Neuronal stem cell (in vitro differentiated cells): Measurements from ENCODE around the gene VSIG10L2.

ENCODE experiments used
- DNase-seq: peaks from one replicate; pipeline ENCODE4 v3.0.0-alpha.2; 2013; ENCODE audit warnings: low spot score
- H2AFZ ChIP-seq: one replicate; pipeline ENCODE4 v1.6.1; 2013; ENCODE audit warnings: mild to moderate bottlenecking, low read length, inconsistent platforms
- H2AK5ac ChIP-seq: 2 replicates; pipeline ENCODE4 v1.6.1; 2013; ENCODE audit warnings: low read depth, mild to moderate bottlenecking, inconsistent platforms, low read length, moderate library complexity, mixed read lengths
- H2BK120ac ChIP-seq: 2 replicates; pipeline ENCODE4 v1.6.1; 2013; ENCODE audit warnings: low read depth, mild to moderate bottlenecking, inconsistent platforms, low read length, moderate library complexity, mixed read lengths
- H2BK12ac ChIP-seq: one replicate; pipeline ENCODE4 v1.6.1; 2013; ENCODE audit warnings: low read length, inconsistent platforms
- H2BK15ac ChIP-seq: 2 replicates; pipeline ENCODE4 v1.6.1; 2013; ENCODE audit warnings: mild to moderate bottlenecking, low read length, inconsistent platforms, mixed read lengths
- H2BK5ac ChIP-seq: one replicate; pipeline ENCODE4 v1.6.1; 2013; ENCODE audit warnings: inconsistent platforms, mild to moderate bottlenecking, low read length, moderate library complexity
- H3K14ac ChIP-seq: one replicate; pipeline ENCODE4 v1.6.1; 2013; ENCODE audit warnings: low read length, inconsistent platforms
- H3K18ac ChIP-seq: 2 replicates; pipeline ENCODE4 v1.6.1; 2013; ENCODE audit warnings: low read length, inconsistent platforms
- H3K23ac ChIP-seq: 2 replicates; pipeline ENCODE4 v1.6.1; 2013; ENCODE audit warnings: low read depth, mild to moderate bottlenecking, mixed read lengths, low read length, inconsistent platforms; ENCODE audit not compliant: poor library complexity
- H3K27ac ChIP-seq: replicated peaks from 3 replicates; pipeline ENCODE4 v1.5.1; 2013; ENCODE audit warnings: low read length, inconsistent platforms
- H3K27me3 ChIP-seq, 3 experiments: 2 replicates each; pipeline ENCODE4 v1.6.1; 2013; ENCODE audit warnings: low read length in 3 of 3, mild to moderate bottlenecking in 2 of 3, inconsistent platforms in 1 of 3, low read depth in 1 of 3, mixed read lengths in 1 of 3, moderate library complexity in 1 of 3; ENCODE audit not compliant: control insufficient read depth in 3 of 3, insufficient read depth in 3 of 3
- H3K36me3 ChIP-seq, 2 donors: replicated peaks in 1 of 2; 2 replicates each; pipeline ENCODE4 v1.6.1; 2013; ENCODE audit warnings: low read length in 2 of 2; ENCODE audit not compliant: control insufficient read depth in 2 of 2, insufficient read depth in 2 of 2
- H3K4ac ChIP-seq: 2 replicates; pipeline ENCODE4 v1.6.1; 2013; ENCODE audit warnings: inconsistent platforms, mild to moderate bottlenecking, low read length, moderate library complexity
- H3K4me1 ChIP-seq, 2 donors: 1 replicate in 1 of 2; 2 replicates in 1 of 2; pipeline ENCODE4 v1.6.1; 2013; ENCODE audit warnings: low read length in 2 of 2, low read depth in 1 of 2; ENCODE audit not compliant: control insufficient read depth in 2 of 2, insufficient read depth in 1 of 2
- H3K4me2 ChIP-seq: one replicate; pipeline ENCODE4 v1.6.1; 2013; ENCODE audit warnings: mild to moderate bottlenecking, low read length, inconsistent platforms; ENCODE audit not compliant: insufficient read depth, poor library complexity, severe bottlenecking
- H3K4me3 ChIP-seq, 2 donors: 2 replicates each; pipeline ENCODE4 v1.5.1; 2013; ENCODE audit warnings: low read length in 2 of 2, mild to moderate bottlenecking in 2 of 2, inconsistent platforms in 1 of 2, moderate library complexity in 1 of 2
- H3K79me1 ChIP-seq: one replicate; pipeline ENCODE4 v1.6.1; 2013; ENCODE audit warnings: low read depth, mild to moderate bottlenecking, inconsistent platforms, low read length, moderate library complexity
- H3K9ac ChIP-seq: one replicate; pipeline ENCODE4 v1.6.1; 2013; ENCODE audit warnings: mild to moderate bottlenecking, low read depth, low read length, inconsistent platforms; ENCODE audit not compliant: poor library complexity
- H3K9me3 ChIP-seq, 2 donors: replicated peaks in 1 of 2; 2 replicates each; pipeline versions ENCODE3 to v1.6.1; 2013; ENCODE audit warnings: low read length in 2 of 2, mild to moderate bottlenecking in 2 of 2, inconsistent platforms in 1 of 2, low read depth in 1 of 2, mixed read lengths in 1 of 2, moderate library complexity in 1 of 2; ENCODE audit not compliant: control insufficient read depth in 2 of 2, insufficient read depth in 1 of 2
- H4K8ac ChIP-seq: one replicate; pipeline ENCODE4 v1.6.1; 2013; ENCODE audit warnings: low read depth, mild to moderate bottlenecking, inconsistent platforms, low read length, moderate library complexity
- H4K91ac ChIP-seq: one replicate; pipeline ENCODE4 v1.6.1; 2013; ENCODE audit warnings: low read length, low read depth, mild to moderate bottlenecking, inconsistent platforms; ENCODE audit not compliant: poor library complexity
- WGBS, 2 donors: extraction: QIAGEN DNeasy Blood & Tissue Kit; methylation state at CpG; one replicate each; pipeline ENCODE4 v1.1.7; 2013; ENCODE audit warnings: missing lambda C conversion rate in 2 of 2, mixed read lengths in 1 of 2; ENCODE audit not compliant: insufficient read length in 2 of 2, insufficient replicate concordance in 1 of 2; ENCODE audit errors: extremely low coverage in 2 of 2; 5-methylcytosine and 5-hydroxymethylcytosine counted together

Gene VSIG10L2

DNA sequence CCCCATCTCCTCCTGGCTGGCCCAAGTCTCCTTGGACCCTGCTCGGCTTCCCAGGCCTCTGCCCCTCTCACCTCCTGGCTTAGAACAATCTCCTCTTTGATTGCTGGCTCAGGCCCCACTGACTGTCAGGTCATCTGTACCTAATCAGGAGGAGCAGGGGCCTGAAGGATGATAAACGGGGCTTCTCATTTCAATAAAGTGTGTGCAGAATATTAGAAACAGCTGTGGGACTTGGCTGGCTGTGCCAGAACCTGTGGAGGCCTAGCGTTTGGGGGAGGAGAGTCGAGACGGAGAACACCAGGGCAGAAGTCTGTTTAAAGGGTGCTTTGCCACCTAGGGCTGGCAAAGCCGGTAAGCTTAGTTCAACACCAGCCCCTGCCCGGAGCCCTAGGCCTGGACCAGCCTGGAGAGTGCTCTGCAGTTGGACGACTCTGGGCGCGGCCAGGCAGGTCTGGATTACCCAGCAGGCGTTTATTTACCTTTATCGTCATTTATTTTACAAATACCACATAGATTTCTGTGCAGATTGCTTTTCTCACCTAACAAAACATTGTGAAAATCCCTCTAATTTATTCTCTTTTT is 10.1 kb upstream of the VSIG10L2 start:
- no peak overlapping the region for H3K4me2 ChIP-seq
- H2AK5ac ChIP-seq = no peak overlapping the region
- peaks cover 0 to 2% of the 10 kb centered on the region in 2 donors for H3K9me3 ChIP-seq
- H3K4me3 ChIP-seq = no peak overlapping the region
- H3K23ac ChIP-seq = no peak overlapping the region
- H2BK120ac ChIP-seq = no peak overlapping the region
- H3K27ac ChIP-seq = no peak overlapping the region
- no peaks in the 10 kb centered on the region for H3K36me3 ChIP-seq
- DNase-seq = no peak
- no CpG with 5 or more reads among the region's 12 CpGs for WGBS, 2 donors
- no peak overlapping the region for H4K91ac ChIP-seq
- no peak overlapping the region for H3K14ac ChIP-seq
- H3K4me1 ChIP-seq = peaks cover 3 to 14% of the 10 kb centered on the region in 2 donors
- H3K4ac ChIP-seq = no peak overlapping the region
- H2BK15ac ChIP-seq = no peak overlapping the region
- H2BK5ac ChIP-seq = no peak overlapping the region
- no peak overlapping the region for H3K18ac ChIP-seq
- H4K8ac ChIP-seq = no peak overlapping the region
- peaks cover 0 to 13% (median 0%) of the 10 kb centered on the region in 3 experiments for H3K27me3 ChIP-seq
- no peak overlapping the region for H3K9ac ChIP-seq
- H3K79me1 ChIP-seq = no peaks in the 10 kb centered on the region
- no peak overlapping the region for H2AFZ ChIP-seq
- peak overlapping the region; percentile 1 for H2BK12ac ChIP-seq

DNA sequence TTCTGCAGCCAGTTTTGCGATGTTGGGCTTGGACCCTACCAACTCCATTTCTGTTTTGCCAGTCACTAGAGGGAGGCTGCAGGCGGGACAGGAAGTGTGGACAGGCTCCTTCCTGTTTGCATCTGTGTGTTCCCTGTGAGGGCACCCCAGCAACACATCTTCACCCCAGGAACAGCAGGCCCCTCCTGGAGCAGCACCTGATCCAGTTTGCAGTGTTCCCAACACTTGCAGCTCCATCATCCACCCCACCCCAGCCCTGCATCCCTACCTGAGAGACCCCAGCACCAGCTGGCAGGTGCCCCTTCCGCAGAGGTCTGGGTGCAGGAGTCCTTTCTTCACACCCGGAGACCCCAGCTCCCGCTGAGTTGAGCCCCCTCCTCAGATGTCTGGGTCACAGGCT is 7.4 kb upstream of the VSIG10L2 start:
- Histone ChIP-seq H4K91ac (no peak overlapping the region), H3K27me3 (peaks cover 0 to 4% (median 0%) of the 10 kb centered on the region in 3 experiments), H3K23ac (no peak overlapping the region), H2BK12ac (no peak overlapping the region), H3K4ac (no peak overlapping the region), H3K9me3 (peaks cover 0 to 2% of the 10 kb centered on the region in 2 donors), H3K9ac (no peak overlapping the region), H4K8ac (no peak overlapping the region), H3K36me3 (no peaks in the 10 kb centered on the region), H3K27ac (no peak overlapping the region), H2BK5ac (no peak overlapping the region), H2BK120ac (no peak overlapping the region), H3K79me1 (no peaks in the 10 kb centered on the region), H3K4me2 (no peak overlapping the region), H3K4me1 (peaks cover 3 to 13% of the 10 kb centered on the region in 2 donors), H2BK15ac (no peak overlapping the region), H3K14ac (no peak overlapping the region), H3K4me3 (no peak overlapping the region), H2AK5ac (no peak overlapping the region), H3K18ac (no peak overlapping the region), H2AFZ (peak overlapping the region; percentile 72)
- no CpG with 5 or more reads among the region's 5 CpGs for WGBS, 2 donors
- DNase-seq = no peak

DNA sequence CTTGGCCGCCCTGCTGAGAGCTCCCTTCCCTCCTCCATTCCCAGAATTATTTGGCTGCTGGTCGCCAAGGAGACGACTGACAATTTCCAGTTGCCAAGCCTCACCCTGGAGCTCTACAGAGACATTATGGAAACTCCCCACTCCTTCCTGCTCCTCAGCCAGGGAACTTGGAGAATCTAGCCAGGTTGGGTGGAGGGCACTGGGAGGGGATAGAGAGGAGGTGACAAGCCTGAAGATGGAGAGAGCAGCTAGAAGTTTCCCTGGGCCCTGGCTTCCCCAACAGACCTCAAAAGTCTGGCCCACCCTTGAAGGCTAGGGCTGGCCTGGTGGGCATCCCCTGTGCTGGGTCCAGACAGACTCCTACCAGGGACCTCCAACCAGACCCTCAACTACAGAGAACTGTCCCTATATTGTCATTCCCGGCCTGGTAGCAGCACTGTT is 6.7 kb upstream of the VSIG10L2 start:
- Histone ChIP-seq H3K79me1 (no peaks in the 10 kb centered on the region), H3K27ac (no peak overlapping the region), H3K9me3 (peaks cover 0 to 2% of the 10 kb centered on the region in 2 donors), H2AFZ (peak overlapping the region; percentile 9), H3K18ac (no peak overlapping the region), H2BK12ac (no peak overlapping the region), H4K8ac (no peak overlapping the region), H3K23ac (no peak overlapping the region), H2AK5ac (no peak overlapping the region), H3K4me2 (no peak overlapping the region), H3K4me3 (no peak overlapping the region), H3K14ac (no peak overlapping the region), H3K9ac (no peak overlapping the region), H3K4ac (no peak overlapping the region), H2BK120ac (no peak overlapping the region), H3K27me3 (peaks cover 0 to 4% (median 0%) of the 10 kb centered on the region in 3 experiments), H2BK15ac (no peak overlapping the region), H2BK5ac (no peak overlapping the region), H3K4me1 (peaks cover 3 to 13% of the 10 kb centered on the region in 2 donors), H4K91ac (no peak overlapping the region), H3K36me3 (no peaks in the 10 kb centered on the region)
- WGBS, 2 donors = no CpG with 5 or more reads among the region's 4 CpGs
- no peak for DNase-seq

DNA sequence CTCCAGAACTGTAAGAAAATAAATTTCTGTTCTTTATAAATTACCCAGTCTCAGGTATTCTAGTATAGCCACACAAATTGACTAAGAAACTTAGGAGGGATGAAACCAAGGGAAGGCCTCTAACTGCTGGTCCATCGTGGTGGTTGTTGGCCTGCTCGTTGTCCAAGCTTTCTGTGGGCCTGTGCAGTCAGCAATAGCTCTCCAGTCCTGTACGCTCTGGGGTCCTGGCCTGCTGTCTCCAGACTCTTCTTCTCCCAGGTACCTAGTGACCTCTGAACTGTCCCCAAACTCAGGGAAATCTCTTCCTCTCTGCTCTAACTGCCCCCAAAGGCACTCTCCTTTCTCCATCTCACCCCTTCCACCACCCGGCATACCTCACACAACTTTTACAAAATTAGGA is 5.7 kb upstream of the VSIG10L2 start:
- no peak overlapping the region for H3K4ac ChIP-seq
- no peak overlapping the region for H3K18ac ChIP-seq
- no peak overlapping the region for H4K8ac ChIP-seq
- no peak overlapping the region for H2BK15ac ChIP-seq
- H3K79me1 ChIP-seq = no peaks in the 10 kb centered on the region
- no peak overlapping the region for H3K9ac ChIP-seq
- H2AK5ac ChIP-seq = no peak overlapping the region
- H3K23ac ChIP-seq = no peak overlapping the region
- peaks cover 3 to 13% of the 10 kb centered on the region in 2 donors for H3K4me1 ChIP-seq
- no peak overlapping the region for H3K27ac ChIP-seq
- no peaks in the 10 kb centered on the region for H3K36me3 ChIP-seq
- H2AFZ ChIP-seq = no peak overlapping the region
- H3K14ac ChIP-seq = no peak overlapping the region
- DNase-seq = no peak
- H3K4me3 ChIP-seq = no peak overlapping the region
- no CpG with 5 or more reads among the region's 4 CpGs for WGBS, 2 donors
- H3K4me2 ChIP-seq = no peak overlapping the region
- H2BK12ac ChIP-seq = no peak overlapping the region
- peaks cover 0 to 4% (median 0%) of the 10 kb centered on the region in 3 experiments for H3K27me3 ChIP-seq
- no peaks in the 10 kb centered on the region for H3K9me3 ChIP-seq
- no peak overlapping the region for H2BK5ac ChIP-seq
- H4K91ac ChIP-seq = no peak overlapping the region
- no peak overlapping the region for H2BK120ac ChIP-seq
